Lower lobe of right lung (tissue), 2 donors: ENCODE measurements around the gene IMPDH2. TPM values are rescaled to one million over a fixed set of nuclear protein-coding genes. Genes with fewer than 3 reads are reported as not detected.
A peak's percentile ranks its signal among the peaks of the same experiment; 100 is the strongest.

Experiments used
- ATAC-seq, 2 donors: fragments of 200-7000 bp; cut with Tn5 transposase; one replicate each; pipeline ENCODE4 v1.9.1; 2020 to 2022; ENCODE audit warnings: mild to moderate bottlenecking in 2 of 2, moderate library complexity in 2 of 2
- DNase-seq: peaks from one replicate; pipeline ENCODE4 v3.0.0-alpha.2; 2020
- H3K27ac ChIP-seq: fragments of 200-600 bp; one replicate; pipeline ENCODE4 v1.8.0; 2022
- H3K27me3 ChIP-seq: fragments of 200-600 bp; one replicate; pipeline ENCODE4 v1.8.0; 2022; ENCODE audit warnings: low read depth
- H3K36me3 ChIP-seq: fragments of 200-600 bp; one replicate; pipeline ENCODE4 v1.8.0; 2022; ENCODE audit warnings: mild to moderate bottlenecking
- H3K4me1 ChIP-seq: fragments of 200-600 bp; one replicate; pipeline ENCODE4 v1.8.0; 2022
- H3K4me3 ChIP-seq: fragments of 200-600 bp; one replicate; pipeline ENCODE4 v1.8.0; 2022; ENCODE audit warnings: mild to moderate bottlenecking
- H3K9me3 ChIP-seq: fragments of 200-600 bp; one replicate; pipeline ENCODE4 v1.8.0; 2022
- intact Hi-C: fragments of 100-400 bp; cut with DNase I; formaldehyde crosslinking; loops from one replicate; pipeline ENCODE4 v1.11.0; 2022
- total RNA-seq: library from RNA; stranded (reverse); fragmentation: NEBNext Ultra II Directional; extraction: Animal tissue kit (Norgen Biotek cat#: 25700); gene quantifications from one replicate; pipeline ENCODE4 v1.2.1, GENCODE V29; 2021
- TF ChIP-seq, protein P1 (sequence below): fragments of 200-600 bp; IDR thresholded peaks from one replicate; pipeline ENCODE4 v1.8.0; 2022; ENCODE audit warnings: antibody characterized with exemption, mild to moderate bottlenecking
- donor health status: DM: no; HTN: yes; CAD: no; lungs with severe emphysema.

IMPDH2 gene
- total RNA-seq, 1 donor from 2014 or later = 112 TPM

DNA sequence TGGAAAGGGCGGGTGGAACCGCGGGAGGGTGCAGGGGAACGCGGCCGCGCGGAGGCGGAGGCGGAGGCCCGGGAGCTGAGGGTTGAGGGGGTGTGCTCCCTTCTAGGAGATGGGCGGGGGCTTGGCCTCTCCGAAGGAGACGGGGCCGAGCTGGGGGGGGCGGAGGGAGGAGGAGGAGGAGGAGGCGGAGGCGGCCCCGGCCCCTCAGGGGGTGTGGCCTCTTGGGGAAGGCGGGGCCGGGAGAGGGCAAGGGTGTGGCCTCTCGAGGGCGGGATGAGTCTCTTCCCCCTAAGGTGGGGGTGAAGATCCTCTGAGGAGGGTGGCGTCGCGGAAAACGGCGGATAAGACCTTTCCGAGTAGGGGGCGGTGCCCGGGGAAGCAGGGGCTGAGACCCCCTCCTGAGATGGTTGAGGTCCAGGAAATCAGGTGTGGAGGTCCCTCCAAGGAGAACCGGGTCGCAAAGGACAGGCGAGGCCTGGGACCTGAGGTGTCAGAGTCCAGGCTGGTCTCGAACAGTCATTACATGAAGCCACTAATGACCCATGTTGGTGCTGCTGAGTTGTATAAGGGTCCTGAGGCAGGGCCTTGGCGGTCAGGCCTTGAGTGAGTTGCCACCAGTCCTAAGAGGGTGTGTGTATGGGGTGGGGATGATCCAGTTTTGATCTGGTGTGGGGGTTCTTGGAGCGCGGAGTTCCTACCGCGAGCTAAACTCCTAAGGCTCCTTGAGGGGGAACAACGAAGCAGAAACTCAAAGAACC, 21.2 kb downstream of the IMPDH2 start:
- H3K36me3 ChIP-seq = peaks cover 20% of the 10 kb centered on the region
- H3K9me3 ChIP-seq = no peaks in the 10 kb centered on the region
- H3K4me1 ChIP-seq = peaks cover 19% of the 10 kb centered on the region
- intact Hi-C loops = no loop called here
- peak overlapping the region; percentile 96 for H3K4me3 ChIP-seq
- DNase-seq = peak; percentile 92
- ATAC-seq = peak; percentile 87 to 91
- TF ChIP-seq, protein P1, sequence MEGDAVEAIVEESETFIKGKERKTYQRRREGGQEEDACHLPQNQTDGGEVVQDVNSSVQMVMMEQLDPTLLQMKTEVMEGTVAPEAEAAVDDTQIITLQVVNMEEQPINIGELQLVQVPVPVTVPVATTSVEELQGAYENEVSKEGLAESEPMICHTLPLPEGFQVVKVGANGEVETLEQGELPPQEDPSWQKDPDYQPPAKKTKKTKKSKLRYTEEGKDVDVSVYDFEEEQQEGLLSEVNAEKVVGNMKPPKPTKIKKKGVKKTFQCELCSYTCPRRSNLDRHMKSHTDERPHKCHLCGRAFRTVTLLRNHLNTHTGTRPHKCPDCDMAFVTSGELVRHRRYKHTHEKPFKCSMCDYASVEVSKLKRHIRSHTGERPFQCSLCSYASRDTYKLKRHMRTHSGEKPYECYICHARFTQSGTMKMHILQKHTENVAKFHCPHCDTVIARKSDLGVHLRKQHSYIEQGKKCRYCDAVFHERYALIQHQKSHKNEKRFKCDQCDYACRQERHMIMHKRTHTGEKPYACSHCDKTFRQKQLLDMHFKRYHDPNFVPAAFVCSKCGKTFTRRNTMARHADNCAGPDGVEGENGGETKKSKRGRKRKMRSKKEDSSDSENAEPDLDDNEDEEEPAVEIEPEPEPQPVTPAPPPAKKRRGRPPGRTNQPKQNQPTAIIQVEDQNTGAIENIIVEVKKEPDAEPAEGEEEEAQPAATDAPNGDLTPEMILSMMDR = no peak
- no peaks in the 10 kb centered on the region for H3K27me3 ChIP-seq
- peak overlapping the region; percentile 94 for H3K27ac ChIP-seq

DNA sequence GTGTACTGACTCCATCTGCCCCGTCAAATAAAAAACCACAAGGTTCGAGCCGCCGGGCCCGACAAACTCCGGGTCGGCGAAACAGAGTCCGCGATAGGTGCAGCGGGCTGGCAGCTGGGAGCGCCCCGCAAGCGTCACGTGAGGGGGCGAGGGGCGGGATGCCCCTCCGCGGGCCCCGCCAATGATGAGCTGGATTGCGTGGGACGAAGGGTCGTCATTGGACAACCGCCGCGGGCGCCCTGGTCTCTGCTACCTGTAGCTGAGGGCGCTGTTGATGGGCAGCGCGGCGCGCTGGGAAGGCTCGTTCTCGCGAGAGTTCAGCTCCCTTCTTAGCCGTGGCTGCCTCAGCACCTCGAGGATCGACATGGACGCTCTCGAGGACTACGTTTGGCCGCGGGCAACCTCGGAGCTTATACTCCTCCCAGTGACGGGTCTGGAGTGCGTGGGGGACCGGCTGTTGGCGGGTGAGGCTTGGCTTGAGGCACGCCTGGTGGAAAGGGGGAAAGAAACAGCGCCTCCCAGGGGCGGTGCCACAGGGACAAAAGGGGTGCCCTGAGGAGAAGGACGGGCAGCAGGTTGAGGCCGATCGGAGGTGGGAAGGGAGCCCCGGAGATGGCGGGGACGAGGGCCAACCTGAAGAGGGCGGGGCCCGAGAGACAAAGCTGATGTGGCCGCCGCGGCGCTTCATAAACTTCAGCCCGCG, 22.0 kb downstream of the IMPDH2 start, which contains the start of gene WDR6:
Gene WDR6, plus strand, starts transcription at position 324 of the 703 bp plus-strand sequence. Its CDS starts 41 bp downstream, at position 365.
- H3K9me3 ChIP-seq = no peaks in the 10 kb centered on the region
- ATAC-seq = peak; percentile 96
- peaks cover 19% of the 10 kb centered on the region for H3K4me1 ChIP-seq
- H3K27me3 ChIP-seq = no peaks in the 10 kb centered on the region
- H3K4me3 ChIP-seq = peak within 1 kb of the TSS; percentile 96
- peak within 1 kb of the TSS; percentile 94 for H3K27ac ChIP-seq
- DNase-seq = peak; percentile 99
- TF ChIP-seq, protein P1 = peak; percentile 43
- H3K36me3 ChIP-seq = peaks cover 13% of the 10 kb centered on the region
- intact Hi-C loops = no loop called here

DNA sequence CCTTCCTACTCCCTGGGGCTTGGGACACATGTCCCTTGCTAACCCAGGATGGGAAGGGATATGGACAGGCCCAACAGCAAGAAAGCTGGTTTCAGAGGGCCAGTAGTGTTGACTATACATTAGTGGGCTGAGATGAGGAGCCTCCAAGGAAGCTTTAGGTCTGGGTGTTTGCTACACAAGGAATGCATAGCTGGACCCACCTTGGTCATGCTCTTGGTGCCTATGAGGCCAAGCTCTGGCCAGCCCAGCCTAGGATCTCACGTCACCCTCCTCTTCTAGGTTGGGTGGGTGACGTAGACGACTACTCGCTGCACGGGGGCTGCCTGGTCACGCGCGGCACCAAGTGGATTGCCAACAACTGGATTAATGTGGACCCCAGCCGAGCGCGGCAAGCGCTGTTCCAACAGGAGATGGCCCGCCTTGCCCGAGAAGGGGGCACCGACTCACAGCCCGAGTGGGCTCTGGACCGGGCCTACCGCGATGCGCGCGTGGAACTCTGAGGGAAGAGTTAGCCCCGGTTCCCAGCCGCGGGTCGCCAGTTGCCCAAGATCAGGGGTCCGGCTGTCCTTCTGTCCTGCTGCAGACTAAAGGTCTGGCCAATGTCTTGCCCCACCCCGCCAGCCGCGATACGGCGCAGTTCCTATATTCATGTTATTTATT, 22.7 kb downstream of the IMPDH2 start:
- no peaks in the 10 kb centered on the region for H3K9me3 ChIP-seq

DNA sequence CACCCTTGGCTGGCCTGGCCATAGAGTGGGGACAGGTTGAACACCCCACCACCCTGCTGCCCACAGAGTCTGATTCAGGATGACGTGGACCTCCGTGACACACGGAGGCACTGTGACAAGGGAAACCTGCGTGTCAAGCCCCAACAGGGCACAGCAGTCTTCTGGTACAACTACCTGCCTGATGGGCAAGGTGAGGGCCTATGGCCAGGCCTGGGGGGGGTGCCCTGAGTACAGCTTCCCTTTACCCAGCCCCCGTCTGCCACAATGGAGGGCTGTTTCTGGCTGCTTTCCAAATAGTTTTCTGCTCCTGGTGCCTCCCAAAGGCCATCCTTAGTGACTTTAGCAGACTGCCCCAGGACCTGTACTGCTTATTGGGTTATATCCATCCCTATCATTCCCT, 23.2 kb downstream of the IMPDH2 start:
- Histone ChIP-seq H3K4me3 (peak overlapping the region; percentile 96), H3K4me1 (peaks cover 19% of the 10 kb centered on the region), H3K9me3 (no peaks in the 10 kb centered on the region), H3K36me3 (peaks cover under 1% of the 10 kb centered on the region), H3K27me3 (no peaks in the 10 kb centered on the region), H3K27ac (peak overlapping the region; percentile 94)
- intact Hi-C loops = no loop called here
- ATAC-seq = no peak
- TF ChIP-seq, protein P1 = no peak
- no peak for DNase-seq

More for the DNA sequence above, 22.7 kb downstream of the IMPDH2 start:
- Histone ChIP-seq H3K36me3 (peaks cover 6% of the 10 kb centered on the region), H3K27ac (peak overlapping the region; percentile 94), H3K27me3 (no peaks in the 10 kb centered on the region), H3K4me1 (peaks cover 19% of the 10 kb centered on the region), H3K4me3 (peak overlapping the region; percentile 96)
- TF ChIP-seq, protein P1 = no peak
- intact Hi-C loops = no loop called here
- DNase-seq (no peak), ATAC-seq (peak; percentile 8 to 24)

DNA sequence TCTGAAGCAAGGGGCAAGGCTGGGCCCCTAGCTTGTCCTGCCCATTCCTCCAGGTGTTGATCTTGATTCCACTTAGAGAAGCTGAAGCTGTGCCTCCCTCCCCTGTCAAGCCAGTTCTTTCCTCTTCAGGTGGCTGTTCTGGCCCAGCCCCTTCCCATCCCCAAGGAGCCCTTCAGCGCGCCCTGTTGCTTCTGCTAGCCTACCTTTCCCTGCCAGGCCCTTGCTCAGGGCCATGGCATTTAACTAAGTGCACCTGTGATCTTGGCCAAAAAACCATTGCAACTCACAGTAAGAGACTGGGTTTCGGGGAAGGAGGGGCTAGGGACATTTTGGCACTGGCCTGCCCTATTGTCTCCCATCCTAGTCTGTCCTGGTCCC, 23.9 kb downstream of the IMPDH2 start:
- Histone ChIP-seq H3K9me3 (no peaks in the 10 kb centered on the region), H3K36me3 (no peaks in the 10 kb centered on the region), H3K27ac (no peak overlapping the region), H3K4me1 (peaks cover 19% of the 10 kb centered on the region), H3K4me3 (no peak overlapping the region), H3K27me3 (no peaks in the 10 kb centered on the region)
- TF ChIP-seq, protein P1 = no peak
- intact Hi-C loops = no loop called here
- ATAC-seq (no peak), DNase-seq (no peak)
